T-helper 17 cell (primary cell): ENCODE results near the gene CD79A. TPM values are rescaled to one million over a fixed set of nuclear protein-coding genes. Genes with fewer than 3 reads are reported as not detected.

ENCODE experiments used
- ATAC-seq: fragments of 150-1000 bp; cut with Tn5 transposase; 2 replicates; pipeline ENCODE4 v1.10.0; 2021; ENCODE audit warnings: mild to moderate bottlenecking, moderate library complexity
- DNase-seq, 3 donors: peaks; one replicate each; pipeline versions ENCODE4 v3.0.0 to v3.0.0-alpha.2; 2020 to 2021
- H3K9me3 ChIP-seq: one replicate; pipeline ENCODE4 v1.7.0; 2013; ENCODE audit warnings: low read length, mild to moderate bottlenecking; ENCODE audit not compliant: control insufficient read depth, poor library complexity, severe bottlenecking
- H3K27ac Mint-ChIP-seq: one replicate; pipeline ENCODE4 v1.8.0; 2022; ENCODE audit warnings: mild to moderate bottlenecking, moderate library complexity, mixed read lengths
- H3K27me3 Mint-ChIP-seq: one replicate; pipeline ENCODE4 v1.8.0; 2022; ENCODE audit warnings: mixed read lengths
- H3K36me3 Mint-ChIP-seq: one replicate; pipeline ENCODE4 v1.8.0; 2022; ENCODE audit warnings: low read depth, mixed read lengths
- H3K4me1 Mint-ChIP-seq: one replicate; pipeline ENCODE4 v1.8.0; 2022; ENCODE audit warnings: mild to moderate bottlenecking, mixed read lengths
- H3K4me3 Mint-ChIP-seq: one replicate; pipeline ENCODE4 v1.8.0; 2022; ENCODE audit warnings: mild to moderate bottlenecking, moderate library complexity, mixed read lengths
- total RNA-seq, 4 donors: library from RNA in 2 of 4; stranded (reverse) in 2 of 4; gene quantifications; one replicate each; pipeline ENCODE4 v1.2.3 and lab custom pipeline; 2022 to 2026

Gene CD79A
- 10 to 100 TPM in 1 of 2 donors, 1 to 10 TPM in 1; 1.6 to 27.3 TPM for total RNA-seq
- total RNA-seq (lab: John Stamatoyannopoulos, UW) = 0.38 to 0.70 reads per million in 2 donors

DNA sequence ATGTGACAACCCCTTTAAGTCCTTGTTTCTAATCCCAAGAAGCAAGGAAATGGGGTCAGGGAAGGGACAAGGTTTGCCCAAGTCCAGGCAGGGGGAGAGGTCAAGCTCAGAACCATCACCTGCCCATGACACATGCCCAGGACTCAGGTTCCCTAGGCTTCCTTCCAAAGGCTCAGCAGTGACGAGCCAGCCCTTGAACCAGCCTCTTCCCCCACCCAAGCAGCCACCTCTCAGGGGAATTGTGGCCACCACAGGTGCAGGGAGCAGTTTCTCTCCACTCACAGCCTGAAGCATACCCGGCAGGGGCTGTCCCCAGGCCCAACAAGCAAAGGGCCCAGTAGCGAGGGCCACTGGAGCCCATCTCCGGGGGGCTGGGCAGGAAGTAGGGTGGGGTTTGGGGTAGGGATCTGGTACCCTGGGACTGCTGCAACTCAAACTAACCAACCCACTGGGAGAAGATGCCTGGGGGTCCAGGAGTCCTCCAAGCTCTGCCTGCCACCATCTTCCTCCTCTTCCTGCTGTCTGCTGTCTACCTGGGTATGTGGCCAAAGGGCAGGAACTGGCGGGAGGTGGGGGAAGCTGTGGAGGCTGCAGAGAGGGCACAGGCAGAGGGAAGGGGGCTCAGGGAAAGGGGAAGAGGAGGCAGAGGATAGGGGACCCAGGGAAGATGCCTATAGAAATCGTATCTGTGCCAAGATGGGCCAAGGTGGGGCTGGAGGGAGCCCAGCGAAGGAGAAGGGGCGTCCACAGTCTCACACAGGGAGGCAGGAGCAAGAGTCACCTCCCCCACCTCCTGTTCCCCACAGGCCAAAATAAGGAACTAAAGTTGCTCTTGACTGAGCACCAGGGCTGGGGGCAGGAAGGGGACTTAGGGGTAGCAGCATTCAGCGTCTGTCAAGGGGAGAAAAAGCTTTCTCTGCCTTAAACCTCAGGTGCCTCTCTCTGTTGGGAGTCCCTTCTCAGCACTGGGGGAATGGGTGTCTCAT is at the start of gene CD79A:
TSS of gene CD79A (plus strand) at position 433 of the 986 bp plus-strand sequence. CDS start at position 459, 26 bp downstream.
- H3K4me1 Mint-ChIP-seq = peaks cover 48% of the 10 kb centered on the region
- peak within 1 kb of the TSS; percentile 97 for H3K27ac Mint-ChIP-seq
- H3K4me3 Mint-ChIP-seq = peak within 1 kb of the TSS; percentile 75
- no peaks in the 10 kb centered on the region for H3K27me3 Mint-ChIP-seq
- DNase-seq = no peak
- no peaks in the 10 kb centered on the region for H3K9me3 ChIP-seq
- no peaks in the 10 kb centered on the region for H3K36me3 Mint-ChIP-seq
- peak; percentile 10 for ATAC-seq

DNA sequence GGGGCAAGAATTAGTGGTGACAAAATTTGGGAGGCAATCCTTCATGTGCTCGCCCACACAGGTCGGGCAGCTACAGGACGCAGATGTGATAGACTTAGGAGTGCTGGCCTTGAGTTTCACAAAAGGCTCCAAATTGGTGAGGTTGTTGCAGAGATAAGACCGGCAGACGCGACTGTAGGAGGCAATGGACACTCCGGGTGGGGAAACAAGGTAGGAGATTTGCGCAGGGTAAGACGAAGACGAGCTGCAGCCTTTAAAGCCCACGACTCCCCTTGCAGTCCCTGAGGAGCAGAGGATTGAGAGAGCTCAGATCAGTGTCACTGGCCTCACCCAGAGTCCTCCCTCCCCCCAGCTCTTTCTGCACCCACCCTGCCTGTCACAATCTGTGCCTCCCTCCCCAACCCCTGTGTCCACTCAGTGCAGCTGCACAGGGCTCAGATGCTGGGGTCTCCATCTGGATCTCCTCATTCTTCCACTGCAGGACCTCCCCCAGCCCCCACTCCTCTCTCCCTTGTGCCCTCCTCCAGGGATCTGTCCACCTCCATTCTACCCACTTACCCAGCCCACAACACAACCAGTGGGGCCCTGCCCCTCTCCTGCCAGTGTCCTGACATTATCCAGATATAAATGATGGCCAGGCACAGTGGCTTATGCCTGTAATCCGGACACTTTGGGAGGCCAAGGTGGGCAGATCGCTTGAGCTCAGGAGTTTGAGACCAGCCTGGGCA is 38.9 kb upstream of the CD79A start:
- DNase-seq (no peak), ATAC-seq (no peak)
- peaks cover 2% of the 10 kb centered on the region for H3K36me3 Mint-ChIP-seq
- no peak overlapping the region for H3K27ac Mint-ChIP-seq
- no peaks in the 10 kb centered on the region for H3K9me3 ChIP-seq
- peaks cover 37% of the 10 kb centered on the region for H3K27me3 Mint-ChIP-seq
- H3K4me1 Mint-ChIP-seq = peaks cover 2% of the 10 kb centered on the region
- H3K4me3 Mint-ChIP-seq = no peak overlapping the region

DNA sequence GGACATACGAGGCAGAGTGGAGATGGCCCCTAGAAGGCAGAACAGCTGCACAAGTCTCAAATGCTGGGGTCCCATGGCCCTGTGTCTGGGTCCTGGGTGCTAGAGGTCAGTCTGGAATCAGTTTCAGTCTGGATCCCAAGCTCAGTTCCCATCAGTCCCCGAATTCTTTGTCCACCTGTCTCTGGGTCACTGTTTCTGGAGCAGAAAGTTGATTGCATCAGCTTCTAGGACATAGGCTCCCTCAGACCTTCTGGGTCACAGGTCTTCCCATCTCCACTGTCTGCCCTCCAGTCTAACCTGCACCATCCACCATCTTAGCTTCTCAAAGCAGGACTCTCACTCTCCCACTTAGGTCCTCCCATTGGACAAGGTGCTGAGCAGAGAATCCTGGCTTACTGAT is 37.9 kb upstream of the CD79A start:
- Mint-ChIP-seq H3K27ac (no peak overlapping the region), H3K27me3 (peaks cover 35% of the 10 kb centered on the region), H3K4me1 (peaks cover 2% of the 10 kb centered on the region), H3K4me3 (no peak overlapping the region), H3K36me3 (peaks cover 2% of the 10 kb centered on the region)
- no peak for ATAC-seq
- no peaks in the 10 kb centered on the region for H3K9me3 ChIP-seq
- no peak for DNase-seq

DNA sequence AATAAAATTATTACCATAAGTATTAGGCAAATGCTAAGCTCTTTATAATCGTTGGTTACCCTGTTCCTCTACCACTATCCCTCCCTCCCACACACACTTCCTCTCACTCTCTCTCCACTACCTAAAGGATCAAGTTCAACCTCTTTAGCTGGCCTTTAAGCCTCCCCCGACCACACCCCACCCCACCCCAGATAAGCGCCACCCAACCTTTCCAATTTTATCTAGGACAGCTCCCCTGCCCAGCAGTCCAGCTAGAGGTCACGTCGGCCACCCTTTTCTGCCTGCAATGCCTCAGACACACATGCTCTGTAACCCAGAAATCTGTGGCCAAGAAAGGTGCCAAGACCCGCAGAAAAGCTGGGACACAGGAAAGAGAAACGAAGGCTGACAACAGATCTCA is 33.7 kb upstream of the CD79A start:
- Mint-ChIP-seq H3K27ac (peak overlapping the region; percentile 35), H3K4me3 (no peak overlapping the region), H3K36me3 (peaks cover 6% of the 10 kb centered on the region), H3K4me1 (no peaks in the 10 kb centered on the region), H3K27me3 (peaks cover 8% of the 10 kb centered on the region)
- ATAC-seq (no peak), DNase-seq (no peak)
- H3K9me3 ChIP-seq = no peaks in the 10 kb centered on the region

DNA sequence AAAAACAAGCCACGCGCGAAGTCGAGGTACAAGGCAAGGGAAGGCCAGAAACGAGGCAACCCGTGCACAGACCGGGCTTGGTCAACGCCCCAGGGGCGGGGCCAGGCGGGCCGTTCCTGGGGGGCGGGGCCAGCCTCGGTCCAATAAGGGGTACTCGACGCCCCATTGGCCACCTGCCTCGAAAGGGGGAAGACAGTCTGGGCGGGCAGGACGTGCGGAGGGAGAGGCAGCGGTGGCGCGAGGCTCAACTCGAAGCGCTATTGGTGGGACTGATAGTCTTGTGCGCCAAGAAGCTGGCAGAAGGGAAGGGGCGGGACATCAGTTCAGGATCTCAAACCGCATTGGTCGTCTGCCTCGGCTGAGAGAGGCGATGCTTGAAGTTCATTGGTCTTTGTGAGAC is 32.5 kb upstream of the CD79A start, which contains the start of gene LYPD4:
TSS of gene LYPD4 (minus strand) at position 83 of the 400 bp plus-strand sequence. CDS start 5,398 bp downstream, outside the sequence.
- Mint-ChIP-seq H3K27me3 (peaks cover 9% of the 10 kb centered on the region), H3K36me3 (peaks cover 6% of the 10 kb centered on the region), H3K27ac (peak within 1 kb of the TSS; percentile 35), H3K4me1 (no peaks in the 10 kb centered on the region), H3K4me3 (no peak within 1 kb of the TSS)
- ATAC-seq (no peak), DNase-seq (no peak)
- H3K9me3 ChIP-seq = no peaks in the 10 kb centered on the region

DNA sequence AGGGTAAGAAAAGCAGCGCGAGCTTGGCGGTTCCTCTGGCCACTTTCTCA is 32.3 kb upstream of the CD79A start, which contains the start of gene DMRTC2:
TSS of gene DMRTC2 (plus strand) at position 42 of the 50 bp plus-strand sequence. CDS start 2,387 bp downstream, outside the sequence.
- Mint-ChIP-seq H3K4me3 (no peak within 1 kb of the TSS), H3K36me3 (peaks cover 6% of the 10 kb centered on the region), H3K27ac (peak within 1 kb of the TSS; percentile 35), H3K27me3 (peaks cover 9% of the 10 kb centered on the region), H3K4me1 (no peaks in the 10 kb centered on the region)
- no peak for ATAC-seq
- no peak for DNase-seq
- H3K9me3 ChIP-seq = no peaks in the 10 kb centered on the region

DNA sequence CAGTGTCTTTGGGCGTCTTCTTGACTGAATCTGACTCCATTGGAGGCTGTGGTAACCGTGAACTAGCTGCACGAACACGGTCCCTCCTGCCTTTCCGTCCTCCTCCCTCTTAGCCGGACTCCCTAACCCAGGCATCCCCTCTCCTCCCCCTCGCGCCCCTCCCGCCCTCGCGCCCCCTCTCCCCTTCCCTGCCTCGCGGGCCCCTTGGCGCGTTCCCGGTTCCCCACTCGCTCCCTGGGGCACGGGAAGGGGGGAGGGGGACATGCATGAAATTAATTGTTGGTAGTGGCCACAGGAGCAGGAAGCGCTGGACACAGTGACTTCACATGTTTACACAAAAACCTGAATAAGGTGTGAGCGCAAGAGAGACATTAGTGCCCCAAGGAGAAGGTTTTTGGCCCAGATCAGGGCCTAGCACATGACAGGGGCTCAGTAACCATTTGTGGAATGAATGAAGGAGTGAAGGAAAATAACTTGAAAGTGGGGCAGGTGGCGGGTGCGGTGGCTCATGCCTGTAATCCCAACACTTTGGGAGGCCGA is 32.0 kb upstream of the CD79A start:
- H3K9me3 ChIP-seq = no peaks in the 10 kb centered on the region
- Mint-ChIP-seq H3K27ac (no peak overlapping the region), H3K4me3 (no peak overlapping the region), H3K36me3 (peaks cover 6% of the 10 kb centered on the region), H3K27me3 (peaks cover 9% of the 10 kb centered on the region), H3K4me1 (no peaks in the 10 kb centered on the region)
- no peak for ATAC-seq
- no peak for DNase-seq

DNA sequence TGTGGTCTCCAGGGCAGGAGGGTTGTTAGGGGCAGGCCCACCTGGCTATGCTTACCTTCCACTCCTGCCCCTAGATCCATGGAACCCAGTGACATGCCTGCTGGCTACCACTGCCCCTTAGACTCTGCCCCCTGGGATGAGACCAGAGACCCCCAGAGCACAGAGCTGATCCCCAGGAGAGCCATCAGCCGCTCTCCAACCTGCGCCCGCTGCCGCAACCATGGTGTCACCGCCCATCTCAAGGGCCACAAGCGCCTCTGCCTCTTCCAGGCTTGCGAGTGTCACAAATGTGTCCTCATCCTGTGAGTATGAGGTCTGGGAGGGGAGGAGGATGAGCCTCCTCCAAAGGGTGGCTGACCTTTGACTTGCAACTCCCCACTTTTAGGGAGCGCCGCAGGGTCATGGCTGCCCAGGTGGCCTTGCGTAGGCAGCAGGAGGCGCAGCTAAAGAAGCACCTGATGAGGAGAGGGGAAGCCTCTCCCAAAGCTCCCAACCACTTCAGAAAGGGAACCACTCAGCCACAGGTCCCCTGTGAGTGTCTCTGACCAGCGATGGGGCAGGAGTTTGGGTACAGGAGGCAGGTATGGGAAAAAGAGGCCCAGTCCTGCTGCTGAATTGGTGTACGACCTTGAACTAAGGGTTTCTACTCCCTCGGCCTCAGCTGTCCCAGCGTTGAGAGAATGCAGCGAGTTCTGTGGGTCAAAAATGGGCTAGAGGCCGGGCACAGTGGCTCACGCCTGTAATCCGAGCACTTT is 29.6 kb upstream of the CD79A start:
- ATAC-seq = no peak
- Mint-ChIP-seq H3K4me3 (no peak overlapping the region), H3K27ac (no peak overlapping the region), H3K36me3 (peaks cover 6% of the 10 kb centered on the region), H3K27me3 (peaks cover 28% of the 10 kb centered on the region), H3K4me1 (peaks cover 2% of the 10 kb centered on the region)
- no peak for DNase-seq
- H3K9me3 ChIP-seq = no peaks in the 10 kb centered on the region

DNA sequence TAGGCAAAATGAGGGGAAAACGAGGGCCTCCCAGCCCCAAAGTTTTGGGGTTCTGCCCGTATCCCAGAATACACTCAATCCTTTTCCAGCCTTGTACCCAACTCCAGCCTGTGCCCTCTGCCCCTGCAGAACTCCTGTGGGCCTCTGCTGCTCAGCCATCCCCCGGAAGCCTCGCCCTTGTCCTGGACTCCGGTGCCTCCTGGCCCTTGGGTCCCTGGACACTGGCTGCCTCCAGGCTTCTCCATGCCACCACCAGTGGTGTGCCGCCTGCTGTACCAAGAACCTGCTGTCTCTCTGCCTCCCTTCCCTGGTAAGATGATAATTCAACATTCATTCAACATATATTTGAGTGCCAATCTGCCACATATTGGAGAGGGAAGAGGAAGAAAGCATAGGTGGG is 28.4 kb upstream of the CD79A start:
- no peak for ATAC-seq

DNA sequence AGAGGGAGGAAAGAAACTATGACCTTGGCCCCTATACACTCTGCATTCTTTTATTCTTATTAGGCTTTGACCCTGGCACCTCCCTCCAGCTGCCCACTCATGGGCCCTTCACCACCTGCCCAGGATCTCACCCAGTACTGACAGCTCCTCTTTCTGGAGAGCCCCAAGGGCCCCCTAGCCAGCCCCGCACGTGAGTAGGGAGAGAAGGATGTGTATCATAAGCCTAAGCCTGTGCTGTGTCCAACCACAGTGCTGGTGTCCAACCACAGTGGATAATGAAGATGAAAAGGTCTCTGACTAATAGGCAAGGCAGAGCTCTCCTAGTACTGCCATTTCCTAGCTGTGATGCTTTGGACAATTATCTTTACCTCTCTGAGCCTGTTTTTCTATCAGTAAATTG is 28.0 kb upstream of the CD79A start:
- H3K27me3 Mint-ChIP-seq = peaks cover 35% of the 10 kb centered on the region
- no peak for ATAC-seq

More for the DNA sequence above, 28.4 kb upstream of the CD79A start:
- Mint-ChIP-seq H3K27me3 (peaks cover 32% of the 10 kb centered on the region), H3K4me3 (no peak overlapping the region), H3K27ac (no peak overlapping the region), H3K4me1 (peaks cover 3% of the 10 kb centered on the region), H3K36me3 (peaks cover 6% of the 10 kb centered on the region)
- H3K9me3 ChIP-seq = no peaks in the 10 kb centered on the region
- no peak for DNase-seq

DNA sequence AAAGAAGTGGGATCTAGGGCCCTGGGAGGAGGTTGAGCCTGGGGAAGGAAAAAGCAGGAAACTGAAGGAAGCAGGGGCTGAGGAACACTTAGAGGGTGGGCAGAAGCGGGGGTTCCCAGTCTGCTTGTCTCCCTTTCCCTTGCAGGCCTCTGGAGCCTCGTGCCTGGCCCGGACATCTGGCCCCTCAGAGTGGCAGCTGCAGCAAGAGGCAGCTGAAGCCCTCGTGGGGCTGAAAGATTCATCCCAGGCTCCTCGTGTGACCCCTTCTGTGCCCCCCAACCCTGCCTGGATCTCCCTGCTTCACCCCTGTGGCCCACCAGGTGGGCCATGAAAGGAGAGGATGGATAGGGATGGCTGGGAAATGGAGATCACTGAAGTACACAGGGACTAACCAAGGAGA is 26.7 kb upstream of the CD79A start:
- H3K9me3 ChIP-seq = no peaks in the 10 kb centered on the region
- H3K4me1 Mint-ChIP-seq = peaks cover 7% of the 10 kb centered on the region
- no peak overlapping the region for H3K27ac Mint-ChIP-seq
- DNase-seq = no peak
- H3K4me3 Mint-ChIP-seq = no peak overlapping the region
- H3K36me3 Mint-ChIP-seq = peaks cover 6% of the 10 kb centered on the region
- peaks cover 46% of the 10 kb centered on the region for H3K27me3 Mint-ChIP-seq
- ATAC-seq = no peak

More for the DNA sequence above, 28.0 kb upstream of the CD79A start:
- DNase-seq = no peak
- peaks cover 4% of the 10 kb centered on the region for H3K4me1 Mint-ChIP-seq
- H3K4me3 Mint-ChIP-seq = no peak overlapping the region
- H3K27ac Mint-ChIP-seq = no peak overlapping the region
- peaks cover 6% of the 10 kb centered on the region for H3K36me3 Mint-ChIP-seq
- no peaks in the 10 kb centered on the region for H3K9me3 ChIP-seq

DNA sequence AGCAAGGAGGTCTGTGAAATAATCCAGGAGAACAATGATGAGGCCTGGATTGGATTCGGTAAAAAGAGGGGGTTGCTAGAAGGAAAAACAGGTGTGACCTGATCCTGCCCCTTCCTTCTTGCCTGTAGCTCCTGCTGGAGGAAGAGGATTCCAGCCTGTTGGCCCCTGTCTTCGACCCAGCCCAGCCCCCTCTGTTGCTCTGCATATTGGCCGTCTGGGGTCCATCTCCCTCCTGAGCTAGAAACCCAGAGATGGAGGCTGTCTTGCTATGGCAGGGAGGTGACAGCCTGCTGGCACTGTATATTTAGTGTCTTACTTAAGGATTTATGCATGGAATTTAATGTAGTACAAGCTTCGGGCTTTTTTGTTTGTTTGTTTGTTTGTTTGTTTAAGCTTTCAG is 25.6 kb upstream of the CD79A start:
- DNase-seq (no peak), ATAC-seq (no peak)
- Mint-ChIP-seq H3K4me1 (peaks cover 7% of the 10 kb centered on the region), H3K27ac (no peak overlapping the region), H3K27me3 (peaks cover 46% of the 10 kb centered on the region), H3K36me3 (no peaks in the 10 kb centered on the region), H3K4me3 (no peak overlapping the region)
- H3K9me3 ChIP-seq = no peaks in the 10 kb centered on the region

DNA sequence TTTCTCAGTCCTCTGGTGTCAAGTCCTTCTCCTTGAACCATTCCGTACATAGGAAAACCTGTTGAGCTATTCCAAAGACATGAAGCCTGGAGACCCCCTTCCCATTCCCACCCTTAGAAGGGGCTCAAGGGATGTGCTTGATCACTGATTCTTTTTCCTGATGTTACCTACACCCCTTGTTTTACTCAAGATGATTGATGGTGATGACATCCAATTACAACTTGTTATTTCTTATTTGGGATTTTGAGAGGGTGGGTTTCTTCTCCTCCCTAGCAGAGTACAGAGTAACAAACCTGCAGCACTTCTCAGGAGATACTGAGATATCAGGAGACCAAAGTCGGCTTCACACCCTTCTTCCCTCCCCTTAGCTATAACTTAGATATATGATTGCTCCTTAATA is 23.7 kb upstream of the CD79A start:
- Mint-ChIP-seq H3K27me3 (peaks cover 46% of the 10 kb centered on the region), H3K27ac (no peak overlapping the region), H3K4me3 (no peak overlapping the region), H3K4me1 (peaks cover 7% of the 10 kb centered on the region), H3K36me3 (no peaks in the 10 kb centered on the region)
- DNase-seq = no peak
- no peaks in the 10 kb centered on the region for H3K9me3 ChIP-seq
- no peak for ATAC-seq
